GM13976 (cell line): Measurements from ENCODE around the gene PBX1.

Experiments used
- DNase-seq: peaks from one replicate; pipeline ENCODE4 v3.0.0; 2012; ENCODE audit warnings: low spot score
- CTCF ChIP-seq: IDR thresholded peaks from 2 replicates; pipeline ENCODE4 v1.5.1; 2012; ENCODE audit warnings: borderline replicate concordance, mild to moderate bottlenecking; ENCODE audit not compliant: insufficient read depth; ENCODE audit errors: extremely low read depth, missing control alignments, control extremely low read depth
- in situ Hi-C: fragments of 300-500 bp; cut with MboI; formaldehyde crosslinking; loops from one replicate; pipeline ENCODE4 v1.12.0; 2022; ENCODE audit warnings: low sequenced_read_pairs, mixed read lengths, inconsistent platforms; ENCODE audit not compliant: unreplicated experiment

The PBX1 gene

GRCh38 chr1:164767752-164768402, 208.9 kb downstream of the PBX1 start:
- DNase-seq, result no peak
- TF ChIP-seq CTCF, result no peak
- in situ Hi-C loops, result no loop called here

GRCh38 chr1:164768619-164769018, 209.6 kb downstream of the PBX1 start:
- no peak for TF ChIP-seq CTCF
- no peak for DNase-seq
- in situ Hi-C loops, result no loop called here

GRCh38 chr1:164769486-164770130, 210.6 kb downstream of the PBX1 start:
- DNase-seq, result no peak
- in situ Hi-C loops, result no loop called here
- TF ChIP-seq CTCF, result no peak

GRCh38 chr1:164770131-164770529, 211.1 kb downstream of the PBX1 start:
- DNase-seq, result no peak
- TF ChIP-seq CTCF, result no peak
- in situ Hi-C loops, result no loop called here

GRCh38 chr1:164771041-164771618, 212.1 kb downstream of the PBX1 start:
- DNase-seq, result no peak
- no peak for TF ChIP-seq CTCF
- in situ Hi-C loops, result no loop called here

- TF ChIP-seq CTCF, result no peak
- in situ Hi-C loops, result no loop called here
- DNase-seq, result no peak
Observed at GRCh38 chr1:164771619-164772361, 212.8 kb downstream of the PBX1 start.
